GM21381 (cell line): ENCODE data around the gene PLEKHH1.
"Not testable (repeated sequence)": the region's sequence is repeated elsewhere in the genome, so short reads cannot be mapped to it uniquely, and the experiment has no call there.

Experiments
- ATAC-seq: cut with Tn5 transposase; IDR thresholded peaks from one replicate; pipeline ENCODE4 v1.9.1; 2021; ENCODE audit warnings: mild to moderate bottlenecking, moderate library complexity; ENCODE audit not compliant: unreplicated experiment

Gene PLEKHH1

GRCh38 chr14:67579636-67580035 lies 46.5 kb downstream of the PLEKHH1 start:
- no peak for ATAC-seq

GRCh38 chr14:67580336-67581171 lies 47.5 kb downstream of the PLEKHH1 start:
- no peak for ATAC-seq

GRCh38 chr14:67581643-67582042 lies 48.6 kb downstream of the PLEKHH1 start:
- ATAC-seq, result no peak

GRCh38 chr14:67582061-67582460 lies 49.0 kb downstream of the PLEKHH1 start:
- ATAC-seq, result no peak

- ATAC-seq, result no peak
Measured at GRCh38 chr14:67583711-67584644, 50.9 kb downstream of the PLEKHH1 start.

- ATAC-seq, result no peak
Measured at GRCh38 chr14:67584978-67585377, 51.9 kb downstream of the PLEKHH1 start.

GRCh38 chr14:67586369-67586768 lies 53.3 kb downstream of the PLEKHH1 start:
- no peak for ATAC-seq

GRCh38 chr14:67589204-67589770 lies 56.2 kb downstream of the PLEKHH1 start:
- ATAC-seq, result no peak

GRCh38 chr14:67593650-67594049 lies 60.6 kb downstream of the PLEKHH1 start:
- ATAC-seq, result not testable (repeated sequence)

- ATAC-seq, result no peak
Measured at GRCh38 chr14:67595392-67595791, 62.3 kb downstream of the PLEKHH1 start.

- ATAC-seq, result peak; percentile 93
Measured at GRCh38 chr14:67599698-67600561, 66.8 kb downstream of the PLEKHH1 start, which contains the start of gene PIGH. TSS of gene PIGH (minus strand) at chr14:67600268. CDS start at chr14:67600203, 65 bp downstream.

GRCh38 chr14:67600562-67600974 lies 67.5 kb downstream of the PLEKHH1 start:
- not testable (repeated sequence) for ATAC-seq

GRCh38 chr14:67602076-67602475 lies 69.0 kb downstream of the PLEKHH1 start:
- no peak for ATAC-seq

GRCh38 chr14:67602995-67603545 lies 70.0 kb downstream of the PLEKHH1 start:
- ATAC-seq, result peak; percentile 43

- no peak for ATAC-seq
Measured at GRCh38 chr14:67607646-67608045, 74.6 kb downstream of the PLEKHH1 start.

GRCh38 chr14:67609642-67610310 lies 76.7 kb downstream of the PLEKHH1 start:
- no peak for ATAC-seq

- no peak for ATAC-seq
Measured at GRCh38 chr14:67610491-67610890, 77.4 kb downstream of the PLEKHH1 start.

GRCh38 chr14:67618617-67619063 lies 85.5 kb downstream of the PLEKHH1 start:
- no peak for ATAC-seq
